Testis (tissue), 5 donors: Measurements from ENCODE around the gene MYOC. TPM values are rescaled to one million over a fixed set of nuclear protein-coding genes. Genes with fewer than 3 reads are reported as not detected.
A peak's percentile ranks its signal among the peaks of the same experiment; 100 is the strongest.
"Not testable (repeated sequence)": the region's sequence is repeated elsewhere in the genome, so short reads cannot be mapped to it uniquely, and the experiment has no call there.

Source experiments
- DNase-seq: peaks from one replicate; pipeline ENCODE4 v3.0.0-alpha.2; 2019
- H3K27ac ChIP-seq, 2 donors: fragments of 200-600 bp; sonication (generic); one replicate each; pipeline ENCODE4 v1.5.1; 2019
- H3K27me3 ChIP-seq: fragments of 200-600 bp; sonication (generic); one replicate; pipeline ENCODE4 v1.5.1; 2019
- H3K36me3 ChIP-seq: fragments of 200-600 bp; sonication (generic); one replicate; pipeline ENCODE4 v1.5.1; 2017; ENCODE audit warnings: low read depth; ENCODE audit errors: missing control alignments
- H3K4me1 ChIP-seq: fragments of 200-600 bp; sonication (generic); one replicate; pipeline ENCODE4 v1.5.1; 2019
- H3K4me3 ChIP-seq, 2 donors: fragments of 200-600 bp; sonication (generic); one replicate each; pipeline ENCODE4 v1.5.1; 2017 to 2019
- H3K9me3 ChIP-seq: fragments of 200-600 bp; sonication (generic); one replicate; pipeline ENCODE4 v1.5.1; 2017
- POLR2A ChIP-seq: fragments of 450-650 bp; IDR thresholded peaks from one replicate; pipeline ENCODE4 v1.6.1; 2017; ENCODE audit warnings: antibody characterized with exemption, mild to moderate bottlenecking, moderate library complexity
- WGBS, 2 donors: methylation state at CpG; one replicate each; pipeline ENCODE4 v1.1.5; 2018; 5-methylcytosine and 5-hydroxymethylcytosine counted together
- intact Hi-C: fragments of 100-400 bp; cut with DNase I; formaldehyde crosslinking; loops from one replicate; pipeline ENCODE4 v1.15.1; 2023; ENCODE audit warnings: low total_unique reads
- long read RNA-seq, 2 donors: transcript quantifications; one replicate each; lab custom pipeline, GENCODE V29; 2026
- polyA plus RNA-seq: library from polyadenylated mRNA; stranded (reverse); fragments of 350-450 nt; fragmentation: Illumina TruSeq; extraction: RNeasy Lipid Tissue Mini Kit (QIAGEN cat#74804); gene quantifications from one replicate; pipeline ENCODE4 v1.2.3, GENCODE V29; 2014; ENCODE audit warnings: low read depth, low replicate concordance; ENCODE audit not compliant: insufficient read depth
- total RNA-seq, 2 donors: library from RNA; depleted of rRNA; stranded (reverse); fragments of >200 nt; gene quantifications; one replicate each; pipeline ENCODE4 v1.2.3, GENCODE V29; 2016
- TF ChIP-seq, protein P1 (sequence below), 3 experiments: fragments of 450-650 bp in 2 of 3; fragments of 200-600 bp in 1 of 3; sonication (generic) in 1 of 3; IDR thresholded peaks; one replicate each; pipeline ENCODE4 v1.5.1; 2016 to 2019; ENCODE audit warnings: antibody characterized with exemption in 3 of 3, mild to moderate bottlenecking in 2 of 3, moderate library complexity in 1 of 3

The MYOC gene
- 1 to 10 TPM; 1.3 to 3.0 TPM for total RNA-seq
- polyA plus RNA-seq: 3.4 TPM
- long read RNA-seq, donor 1, partial matches to known transcripts: 0 of 1 reads
- long read RNA-seq, donor 1, other reads (novel, unspliced or antisense): 0 of 1 reads
- long read RNA-seq, donor 2: 0 reads

DNA sequence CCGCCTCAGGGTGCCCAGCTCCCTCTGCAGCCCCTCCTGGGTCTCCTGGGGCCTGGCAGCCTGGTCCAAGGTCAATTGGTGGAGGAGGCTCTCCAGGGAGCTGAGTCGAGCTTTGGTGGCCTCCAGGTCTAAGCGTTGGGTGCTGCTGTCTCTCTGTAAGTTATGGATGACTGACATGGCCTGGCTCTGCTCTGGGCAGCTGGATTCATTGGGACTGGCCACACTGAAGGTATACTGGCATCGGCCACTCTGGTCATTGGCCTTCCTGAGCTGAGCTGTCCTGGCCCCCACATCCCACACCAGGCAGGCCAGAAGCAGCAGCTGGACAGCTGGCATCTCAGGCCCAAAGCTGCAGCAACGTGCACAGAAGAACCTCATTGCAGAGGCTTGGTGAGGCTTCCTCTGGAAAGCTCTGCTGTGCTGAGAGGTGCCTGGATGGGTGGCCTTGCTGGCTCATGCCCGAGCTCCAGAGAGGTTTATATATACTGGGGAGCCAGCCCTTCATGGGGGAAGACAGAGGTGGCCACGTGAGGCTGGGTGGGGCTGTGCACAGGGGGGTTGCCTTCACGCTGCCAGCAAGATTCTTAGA is at the start of gene MYOC:
Gene MYOC (minus strand): TSS at position 455 of the 589 bp plus-strand sequence. CDS start 77 bp downstream, at position 378.
- H3K4me1 ChIP-seq: peaks cover 32% of the 10 kb centered on the region
- intact Hi-C loops: no loop called here

DNA sequence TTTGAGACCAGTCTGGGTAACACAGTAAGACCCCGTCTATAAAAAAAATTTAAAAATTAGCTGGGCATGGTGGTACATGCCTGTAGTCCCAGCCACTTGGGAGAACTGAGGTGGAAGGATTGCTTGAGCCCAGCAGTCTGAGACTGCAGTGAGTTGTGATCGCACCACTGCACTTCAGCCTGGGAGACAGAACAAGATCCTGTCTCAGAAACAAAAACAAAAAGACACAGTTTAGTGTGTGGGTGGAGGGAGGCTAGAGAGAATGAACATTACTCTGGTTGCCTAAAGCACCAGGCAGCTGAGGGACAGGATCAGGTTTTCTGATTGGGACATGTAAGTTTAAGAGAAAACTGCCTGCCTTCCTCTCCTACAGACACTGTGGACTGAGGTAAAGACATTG is 47.0 kb upstream of the MYOC start:
- no peak overlapping the region for H3K27ac ChIP-seq
- no peak for TF ChIP-seq POLR2A
- H3K4me1 ChIP-seq: no peaks in the 10 kb centered on the region
- intact Hi-C loops: no loop called here
- no peak for DNase-seq
- WGBS, 2 donors: 82 to 89% methylated on average over 2 of the region's 2 CpGs
- H3K36me3 ChIP-seq: no peaks in the 10 kb centered on the region
- no peaks in the 10 kb centered on the region for H3K27me3 ChIP-seq
- no peak overlapping the region for H3K4me3 ChIP-seq
- H3K9me3 ChIP-seq: no peaks in the 10 kb centered on the region

More for the DNA sequence above, at the start of gene MYOC:
- TF ChIP-seq, protein P1, sequence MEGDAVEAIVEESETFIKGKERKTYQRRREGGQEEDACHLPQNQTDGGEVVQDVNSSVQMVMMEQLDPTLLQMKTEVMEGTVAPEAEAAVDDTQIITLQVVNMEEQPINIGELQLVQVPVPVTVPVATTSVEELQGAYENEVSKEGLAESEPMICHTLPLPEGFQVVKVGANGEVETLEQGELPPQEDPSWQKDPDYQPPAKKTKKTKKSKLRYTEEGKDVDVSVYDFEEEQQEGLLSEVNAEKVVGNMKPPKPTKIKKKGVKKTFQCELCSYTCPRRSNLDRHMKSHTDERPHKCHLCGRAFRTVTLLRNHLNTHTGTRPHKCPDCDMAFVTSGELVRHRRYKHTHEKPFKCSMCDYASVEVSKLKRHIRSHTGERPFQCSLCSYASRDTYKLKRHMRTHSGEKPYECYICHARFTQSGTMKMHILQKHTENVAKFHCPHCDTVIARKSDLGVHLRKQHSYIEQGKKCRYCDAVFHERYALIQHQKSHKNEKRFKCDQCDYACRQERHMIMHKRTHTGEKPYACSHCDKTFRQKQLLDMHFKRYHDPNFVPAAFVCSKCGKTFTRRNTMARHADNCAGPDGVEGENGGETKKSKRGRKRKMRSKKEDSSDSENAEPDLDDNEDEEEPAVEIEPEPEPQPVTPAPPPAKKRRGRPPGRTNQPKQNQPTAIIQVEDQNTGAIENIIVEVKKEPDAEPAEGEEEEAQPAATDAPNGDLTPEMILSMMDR (IDR thresholded peaks at IDR 0.05): no peak
- no peak for TF ChIP-seq POLR2A
- no peak for DNase-seq
- Histone ChIP-seq H3K27ac (peak within 1 kb of the TSS in 1 of 2 donors; percentile 84), H3K27me3 (no peaks in the 10 kb centered on the region), H3K4me3 (no peak within 1 kb of the TSS), H3K36me3 (no peaks in the 10 kb centered on the region), H3K9me3 (no peaks in the 10 kb centered on the region)
- 69 to 73% methylated on average over 6 to 8 of the region's 8 CpGs for WGBS, 2 donors

DNA sequence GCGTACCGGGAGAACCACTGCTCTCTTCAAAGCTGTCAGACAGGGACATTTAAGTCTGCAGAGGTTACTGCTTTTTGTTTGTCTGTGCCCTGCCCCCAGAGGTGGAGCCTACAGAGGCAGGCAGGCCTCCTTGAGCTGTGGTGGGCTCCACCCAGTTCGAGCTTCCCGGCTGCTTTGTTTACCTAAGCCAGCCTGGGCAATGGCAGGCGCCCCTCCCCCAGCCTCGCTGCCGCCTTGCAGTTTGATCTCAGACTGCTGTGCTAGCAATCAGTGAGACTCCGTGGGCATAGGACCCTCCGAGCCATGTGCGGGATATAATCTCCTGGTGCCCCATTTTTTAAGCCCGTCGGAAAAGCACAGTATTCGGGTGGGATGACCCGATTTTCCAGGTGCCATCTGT is 43.3 kb upstream of the MYOC start:
- H3K4me3 ChIP-seq, H3K4me1 ChIP-seq, H3K9me3 ChIP-seq, intact Hi-C loops, H3K27ac ChIP-seq, H3K36me3 ChIP-seq, H3K27me3 ChIP-seq, DNase-seq: not testable (repeated sequence)
- 94% methylated on average over 6 to 14 of the region's 14 CpGs for WGBS, 2 donors

DNA sequence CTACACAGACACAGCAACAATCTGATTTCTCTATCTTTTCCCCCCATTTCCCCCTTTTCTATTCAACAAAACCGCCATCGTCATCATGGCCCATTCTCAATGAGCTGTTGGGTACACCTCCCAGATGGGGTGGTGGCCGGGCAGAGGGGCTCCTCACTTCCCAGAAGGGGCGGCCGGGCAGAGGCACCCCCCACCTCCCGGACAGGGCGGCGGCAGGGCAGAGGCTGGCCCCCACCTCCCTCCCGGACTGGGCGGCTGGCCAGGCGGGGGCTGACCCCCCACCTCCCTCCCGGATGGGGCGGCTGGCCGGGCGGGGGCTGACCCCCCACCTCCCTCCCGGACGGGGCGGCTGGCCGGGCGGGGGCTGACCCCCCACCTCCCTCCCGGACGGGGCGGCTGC is 41.1 kb upstream of the MYOC start:
- H3K9me3 ChIP-seq, H3K36me3 ChIP-seq, H3K4me1 ChIP-seq, H3K4me3 ChIP-seq, H3K27me3 ChIP-seq, intact Hi-C loops, DNase-seq, H3K27ac ChIP-seq: not testable (repeated sequence)
- WGBS, 2 donors: 92 to 97% methylated on average over 8 to 9 of the region's 23 CpGs

DNA sequence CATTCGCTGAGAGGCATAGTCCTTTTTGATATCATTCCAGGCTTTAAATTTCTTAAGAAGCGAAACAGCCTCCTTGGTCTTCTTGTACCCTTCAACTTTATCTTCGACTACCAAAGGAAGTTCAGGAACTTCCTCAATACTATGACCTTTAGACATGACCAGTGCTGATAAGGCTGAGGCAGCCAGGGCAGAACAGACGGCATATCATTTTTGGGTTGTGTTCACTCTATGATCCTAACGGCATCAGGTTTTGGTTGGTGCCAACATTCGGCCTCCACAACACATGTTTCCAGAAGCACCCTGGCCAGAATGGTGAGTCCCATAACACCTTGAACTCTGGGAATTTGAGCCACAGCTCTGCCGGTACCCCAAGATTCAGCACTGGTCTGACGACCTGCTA is 31.4 kb upstream of the MYOC start:
- H3K36me3 ChIP-seq: no peaks in the 10 kb centered on the region
- H3K4me1 ChIP-seq: no peaks in the 10 kb centered on the region
- DNase-seq: no peak
- H3K27ac ChIP-seq: no peak overlapping the region
- intact Hi-C loops: no loop called here
- no peaks in the 10 kb centered on the region for H3K9me3 ChIP-seq
- H3K27me3 ChIP-seq: no peaks in the 10 kb centered on the region
- 86 to 89% methylated on average over 8 of the region's 8 CpGs for WGBS, 2 donors
- no peak for TF ChIP-seq POLR2A
- TF ChIP-seq, protein P1 (IDR thresholded peaks at IDR 0.05): no peak
- no peak overlapping the region for H3K4me3 ChIP-seq

DNA sequence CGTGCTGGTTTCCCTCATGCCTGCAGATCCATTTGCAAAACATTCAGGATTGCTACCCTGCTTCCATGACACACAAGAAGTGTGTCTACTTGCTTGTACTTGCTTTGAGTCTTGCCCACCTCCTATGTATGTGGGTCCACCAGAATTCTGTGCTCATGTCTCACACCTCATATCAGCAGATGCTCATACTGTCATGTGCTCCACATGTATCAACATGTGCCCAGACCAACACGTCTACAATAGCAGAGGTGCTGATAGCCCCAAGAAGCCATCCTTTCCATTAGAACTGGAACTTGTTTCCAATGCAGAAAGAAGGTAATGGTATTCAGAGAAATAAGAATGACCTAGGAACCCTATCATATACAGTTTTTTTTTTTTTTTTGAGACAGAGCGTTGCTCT is 27.9 kb upstream of the MYOC start:
- H3K9me3 ChIP-seq: no peaks in the 10 kb centered on the region
- TF ChIP-seq, protein P1 (IDR thresholded peaks at IDR 0.05): no peak
- no peak for TF ChIP-seq POLR2A
- intact Hi-C loops: no loop called here
- no peak for DNase-seq
- H3K4me1 ChIP-seq: no peaks in the 10 kb centered on the region
- H3K36me3 ChIP-seq: no peaks in the 10 kb centered on the region
- H3K27ac ChIP-seq: no peak overlapping the region
- no peak overlapping the region for H3K4me3 ChIP-seq
- WGBS, 2 donors: 91 to 93% methylated on average over 3 of the region's 3 CpGs
- H3K27me3 ChIP-seq: no peaks in the 10 kb centered on the region
